Bronchial epithelial cell (primary cell): ENCODE results near the gene NRSN1. TPM values are rescaled to one million over a fixed set of nuclear protein-coding genes. Genes with fewer than 3 reads are reported as not detected.
"Not testable (repeated sequence)": the region's sequence is repeated elsewhere in the genome, so short reads cannot be mapped to it uniquely, and the experiment has no call there.

ENCODE experiments used
- DNase-seq: peaks from one replicate; pipeline ENCODE4 v3.0.0-alpha.2; 2010; ENCODE audit warnings: low read depth
- FAIRE-seq: peaks from 2 replicates; lab custom pipeline; 2011; peaks lifted over from hg19 to GRCh38; lab: Jason Lieb, UNC
- H3K27me3 ChIP-seq: 2 replicates; pipeline ENCODE4 v1.5.1; 2011; ENCODE audit warnings: low read length; ENCODE audit not compliant: control insufficient read depth, insufficient read depth
- H3K36me3 ChIP-seq: 2 replicates; pipeline ENCODE4 v1.5.1; 2011; ENCODE audit warnings: low read length; ENCODE audit not compliant: control insufficient read depth, insufficient read depth
- H3K4me3 ChIP-seq: 2 replicates; pipeline ENCODE4 v1.5.1; 2011; ENCODE audit warnings: mild to moderate bottlenecking, low read depth, low read length, control low read depth
- CTCF ChIP-seq: IDR thresholded peaks from 2 replicates; pipeline ENCODE4 v1.5.1; 2011; ENCODE audit warnings: mild to moderate bottlenecking, moderate library complexity, low read length, control low read depth, inconsistent platforms; ENCODE audit not compliant: insufficient read depth, severe bottlenecking
- total RNA-seq: library from RNA; depleted of rRNA; stranded (reverse); fragments of >200 nt; gene quantifications from 2 replicates; pipeline ENCODE4 v1.2.1, GENCODE V29; 2014

NRSN1 gene
- total RNA-seq, 1 donor from 2014 or later = not detected

- H3K27me3 ChIP-seq = no peaks in the 10 kb centered on the region
- H3K36me3 ChIP-seq = no peaks in the 10 kb centered on the region
- no peak for DNase-seq
- no peak for TF ChIP-seq CTCF
- FAIRE-seq = no peak
- no peak overlapping the region for H3K4me3 ChIP-seq
Observed at GRCh38 chr6:24140591-24140990, 14.6 kb downstream of the NRSN1 start.

GRCh38 chr6:24142733-24143132, 16.7 kb downstream of the NRSN1 start:
- not testable (repeated sequence) for FAIRE-seq, H3K4me3 ChIP-seq, DNase-seq, H3K27me3 ChIP-seq, H3K36me3 ChIP-seq

GRCh38 chr6:24145690-24146131, 19.7 kb downstream of the NRSN1 start:
- FAIRE-seq = no peak
- no peaks in the 10 kb centered on the region for H3K36me3 ChIP-seq
- no peak for TF ChIP-seq CTCF
- no peaks in the 10 kb centered on the region for H3K27me3 ChIP-seq
- no peak for DNase-seq
- H3K4me3 ChIP-seq = no peak overlapping the region

- DNase-seq (no peak), FAIRE-seq (no peak)
Observed at GRCh38 chr6:24146871-24147270, 20.9 kb downstream of the NRSN1 start.

GRCh38 chr6:24147511-24148153, 21.6 kb downstream of the NRSN1 start:
- no peaks in the 10 kb centered on the region for H3K27me3 ChIP-seq
- FAIRE-seq (no peak), DNase-seq (no peak)
- H3K4me3 ChIP-seq = no peak overlapping the region
- no peaks in the 10 kb centered on the region for H3K36me3 ChIP-seq
- TF ChIP-seq CTCF = no peak

More at GRCh38 chr6:24146871-24147270, 20.9 kb downstream of the NRSN1 start:
- TF ChIP-seq CTCF = no peak
- no peaks in the 10 kb centered on the region for H3K36me3 ChIP-seq
- no peak overlapping the region for H3K4me3 ChIP-seq
- H3K27me3 ChIP-seq = no peaks in the 10 kb centered on the region

GRCh38 chr6:24148154-24148570, 22.1 kb downstream of the NRSN1 start:
- FAIRE-seq = no peak
- H3K4me3 ChIP-seq = no peak overlapping the region
- no peaks in the 10 kb centered on the region for H3K36me3 ChIP-seq
- H3K27me3 ChIP-seq = no peaks in the 10 kb centered on the region
- TF ChIP-seq CTCF = no peak
- DNase-seq = no peak
